ENCODE measurements around the gene ME1. TPM values are rescaled to one million over a fixed set of nuclear protein-coding genes. Genes with fewer than 3 reads are reported as not detected.
A peak's percentile ranks its signal among the peaks of the same experiment; 100 is the strongest.

ME1 gene
- total RNA-seq, 1 experiment from 2014 or later, result 17.8 TPM

- Mint-ChIP-seq H3K27ac (ENCODE audit: low read depth, unreplicated experiment) (no peak overlapping the region), H3K36me3 (ENCODE audit: insufficient read depth, unreplicated experiment) (no peaks in the 10 kb centered on the region), H3K27me3 (ENCODE audit: insufficient read depth, unreplicated experiment) (no peaks in the 10 kb centered on the region), H3K4me1 (ENCODE audit: insufficient read depth, unreplicated experiment) (peaks cover 8% of the 10 kb centered on the region), H3K4me3 (ENCODE audit: unreplicated experiment) (no peak overlapping the region), H3K9me3 (ENCODE audit: unreplicated experiment) (no peaks in the 10 kb centered on the region)
- CTCF ChIA-PET, result no interaction called here
- BruUV-seq (replicated peaks), result no TSS peak
- POLR2A ChIA-PET, result no interaction called here
- intact Hi-C loops (cut with micrococcal nuclease), result no loop called here
- TF ChIP-seq, protein P1, sequence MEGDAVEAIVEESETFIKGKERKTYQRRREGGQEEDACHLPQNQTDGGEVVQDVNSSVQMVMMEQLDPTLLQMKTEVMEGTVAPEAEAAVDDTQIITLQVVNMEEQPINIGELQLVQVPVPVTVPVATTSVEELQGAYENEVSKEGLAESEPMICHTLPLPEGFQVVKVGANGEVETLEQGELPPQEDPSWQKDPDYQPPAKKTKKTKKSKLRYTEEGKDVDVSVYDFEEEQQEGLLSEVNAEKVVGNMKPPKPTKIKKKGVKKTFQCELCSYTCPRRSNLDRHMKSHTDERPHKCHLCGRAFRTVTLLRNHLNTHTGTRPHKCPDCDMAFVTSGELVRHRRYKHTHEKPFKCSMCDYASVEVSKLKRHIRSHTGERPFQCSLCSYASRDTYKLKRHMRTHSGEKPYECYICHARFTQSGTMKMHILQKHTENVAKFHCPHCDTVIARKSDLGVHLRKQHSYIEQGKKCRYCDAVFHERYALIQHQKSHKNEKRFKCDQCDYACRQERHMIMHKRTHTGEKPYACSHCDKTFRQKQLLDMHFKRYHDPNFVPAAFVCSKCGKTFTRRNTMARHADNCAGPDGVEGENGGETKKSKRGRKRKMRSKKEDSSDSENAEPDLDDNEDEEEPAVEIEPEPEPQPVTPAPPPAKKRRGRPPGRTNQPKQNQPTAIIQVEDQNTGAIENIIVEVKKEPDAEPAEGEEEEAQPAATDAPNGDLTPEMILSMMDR (IDR thresholded peaks at IDR 0.05; ENCODE audit: unreplicated experiment), result no peak
- peak; percentile 17 for DNase-seq (ENCODE audit: unreplicated experiment)
Observed at GRCh38 chr6:83247471-83247870, 183.4 kb downstream of the ME1 start.

DNA sequence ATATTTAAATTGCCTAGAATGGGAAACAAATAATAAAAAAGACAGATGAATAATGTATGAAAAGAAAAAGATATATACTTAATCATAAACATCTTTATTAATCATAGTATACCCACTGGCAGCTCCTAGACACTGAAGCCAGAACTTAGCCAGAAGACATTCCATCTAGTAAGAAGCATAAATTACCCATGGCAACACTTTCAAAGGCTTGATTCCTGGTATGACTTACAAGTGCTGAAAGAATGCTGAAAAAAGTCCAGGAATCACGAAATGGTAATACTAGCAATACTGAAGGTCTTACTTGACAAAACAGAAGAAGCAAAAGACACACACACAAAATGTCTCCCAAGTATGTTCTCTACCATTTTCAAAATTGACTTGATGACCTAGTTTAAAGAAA lies 199.7 kb downstream of the ME1 start:
- intact Hi-C loops (cut with micrococcal nuclease), result no loop called here
- H3K27ac Mint-ChIP-seq (ENCODE audit: low read depth, unreplicated experiment), result no peak overlapping the region
- H3K36me3 Mint-ChIP-seq (ENCODE audit: insufficient read depth, unreplicated experiment), result no peaks in the 10 kb centered on the region
- BruUV-seq (replicated peaks), result no TSS peak
- CTCF ChIA-PET, result interaction anchor here (0.9 to 1.9 kb wide), 6 partner anchors 9 to 283 kb away, joined by 3 to 7 read pairs (median 4); partner anchors contain the start of gene PRSS35
- no peaks in the 10 kb centered on the region for H3K9me3 Mint-ChIP-seq (ENCODE audit: unreplicated experiment)
- H3K27me3 Mint-ChIP-seq (ENCODE audit: insufficient read depth, unreplicated experiment), result no peaks in the 10 kb centered on the region
- TF ChIP-seq, protein P1 (IDR thresholded peaks at IDR 0.05; ENCODE audit: unreplicated experiment), result no peak
- H3K4me1 Mint-ChIP-seq (ENCODE audit: insufficient read depth, unreplicated experiment), result no peaks in the 10 kb centered on the region
- no peak overlapping the region for H3K4me3 Mint-ChIP-seq (ENCODE audit: unreplicated experiment)
- no peak for DNase-seq (ENCODE audit: unreplicated experiment)
- POLR2A ChIA-PET, result no interaction called here

DNA sequence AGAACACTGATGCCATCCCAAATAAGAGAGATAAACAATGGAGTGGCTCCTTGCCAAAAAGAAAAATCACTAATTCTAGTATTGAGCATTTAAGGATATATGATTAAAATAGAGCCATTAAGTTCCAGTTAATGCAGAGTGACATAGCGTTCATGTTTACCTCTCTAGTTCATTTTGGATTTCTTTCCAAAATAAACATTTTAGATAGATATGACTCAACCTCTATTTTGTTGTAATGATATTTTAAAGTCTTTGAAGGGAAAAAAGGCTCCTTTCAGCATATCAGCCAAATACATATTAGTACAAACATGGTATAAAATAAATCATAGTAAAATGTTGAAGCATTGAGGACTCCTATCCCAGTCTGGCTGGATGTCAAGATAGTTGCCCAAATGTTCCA lies 204.3 kb downstream of the ME1 start:
- TF ChIP-seq, protein P1 (IDR thresholded peaks at IDR 0.05; ENCODE audit: unreplicated experiment), result no peak
- peak; percentile 8 for DNase-seq (ENCODE audit: unreplicated experiment)
- Mint-ChIP-seq H3K4me1 (ENCODE audit: insufficient read depth, unreplicated experiment) (no peaks in the 10 kb centered on the region), H3K27ac (ENCODE audit: low read depth, unreplicated experiment) (no peak overlapping the region), H3K36me3 (ENCODE audit: insufficient read depth, unreplicated experiment) (no peaks in the 10 kb centered on the region), H3K9me3 (ENCODE audit: unreplicated experiment) (no peaks in the 10 kb centered on the region), H3K4me3 (ENCODE audit: unreplicated experiment) (no peak overlapping the region), H3K27me3 (ENCODE audit: insufficient read depth, unreplicated experiment) (no peaks in the 10 kb centered on the region)
- ChIA-PET CTCF (interaction anchor here (1.2 to 1.3 kb wide), 2 partner anchors 288 to 367 kb away, joined by 4 to 9 read pairs; no protein-coding TSS in a partner anchor), POLR2A (no interaction called here)
- intact Hi-C loops (cut with micrococcal nuclease), result no loop called here
- no TSS peak for BruUV-seq (replicated peaks)

GRCh38 chr6:83221889-83222479 lies 208.9 kb downstream of the ME1 start:
- peaks cover 6% of the 10 kb centered on the region for H3K36me3 Mint-ChIP-seq (ENCODE audit: insufficient read depth, unreplicated experiment)
- POLR2A ChIA-PET, result interaction anchor here (0.6 to 1.4 kb wide), 7 partner anchors 143 to 948 kb away, joined by 3 to 8 read pairs (median 3); partner anchors contain the start of gene PRSS35
- peak; percentile 41 for DNase-seq (ENCODE audit: unreplicated experiment)
- BruUV-seq (replicated peaks), result no TSS peak
- H3K4me1 Mint-ChIP-seq (ENCODE audit: insufficient read depth, unreplicated experiment), result no peaks in the 10 kb centered on the region
- TF ChIP-seq, protein P1 (IDR thresholded peaks at IDR 0.05; ENCODE audit: unreplicated experiment), result peak; percentile 39
- no peak overlapping the region for H3K27ac Mint-ChIP-seq (ENCODE audit: low read depth, unreplicated experiment)
- no peaks in the 10 kb centered on the region for H3K27me3 Mint-ChIP-seq (ENCODE audit: insufficient read depth, unreplicated experiment)
- CTCF ChIA-PET, result interaction anchor here (0.6 to 12.8 kb wide), 55 partner anchors 8 to 1000 kb away, joined by 3 to 397 read pairs (median 4); partner anchors contain the start of genes DOP1A, PRSS35 and UBE3D
- no peak overlapping the region for H3K4me3 Mint-ChIP-seq (ENCODE audit: unreplicated experiment)
- no peaks in the 10 kb centered on the region for H3K9me3 Mint-ChIP-seq (ENCODE audit: unreplicated experiment)
- intact Hi-C loops (cut with micrococcal nuclease), result loop anchor here (1.0 to 2.0 kb wide), 3 partner anchors 196 to 371 kb away; no protein-coding TSS in a partner anchor
